CD4-positive, alpha-beta T cell treated with Interleukin-4 for 1 hour (primary cell): ENCODE results near the gene PRM2.

ENCODE experiments used
- DNase-seq, 2 donors: peaks; one replicate each; pipeline ENCODE4 v3.0.0-alpha.2; 2020 to 2022

Gene PRM2

GRCh38 chr16:11259655-11260595 lies 16.4 kb downstream of the PRM2 start:
- DNase-seq: no peak

DNA sequence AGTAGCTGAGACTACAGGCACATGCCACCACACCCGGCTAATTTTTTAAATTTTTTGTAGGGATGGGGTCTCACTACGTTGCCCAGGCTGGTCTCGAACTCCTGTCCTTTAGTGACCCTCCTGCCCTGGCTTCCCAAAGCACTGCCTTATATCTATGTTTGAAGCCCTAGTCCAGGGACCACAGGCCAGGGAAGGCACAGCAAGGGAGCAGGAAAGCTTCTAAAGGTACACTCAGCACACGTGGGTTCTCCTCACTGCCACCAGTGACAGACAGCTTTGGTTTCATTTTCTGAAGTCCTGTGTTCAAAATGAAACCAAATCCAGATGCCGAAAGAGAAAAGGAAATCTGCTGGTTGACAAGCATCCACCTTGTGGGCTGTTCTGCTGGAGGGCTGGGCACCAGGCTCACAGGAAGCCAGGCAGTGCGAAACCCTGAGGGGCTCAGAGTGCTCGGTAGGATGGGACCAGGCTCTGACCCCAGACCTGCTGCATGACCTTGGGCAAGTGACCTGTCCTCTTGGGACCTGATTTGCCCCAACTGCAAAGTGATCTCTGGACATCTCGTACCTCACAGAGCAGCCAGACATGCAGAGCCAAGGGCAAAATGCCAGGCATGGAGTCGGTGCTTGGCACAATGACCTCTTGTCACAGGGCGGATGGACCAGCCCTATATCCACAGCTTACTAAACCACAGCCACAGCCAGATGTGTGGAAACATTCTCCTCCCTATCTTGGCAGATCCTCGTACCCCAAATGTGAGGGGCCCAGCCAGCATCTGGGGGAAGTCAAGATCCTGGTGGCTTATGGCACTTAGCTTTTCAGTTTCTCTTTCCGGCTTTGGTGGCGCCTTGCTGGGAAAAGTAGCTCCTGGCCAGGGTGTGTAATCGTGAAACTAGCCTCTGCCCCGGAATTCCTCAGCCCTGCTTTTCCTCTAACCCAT lies 17.5 kb downstream of the PRM2 start:
- peak in 1 of 2 donors; percentile 73 for DNase-seq

DNA sequence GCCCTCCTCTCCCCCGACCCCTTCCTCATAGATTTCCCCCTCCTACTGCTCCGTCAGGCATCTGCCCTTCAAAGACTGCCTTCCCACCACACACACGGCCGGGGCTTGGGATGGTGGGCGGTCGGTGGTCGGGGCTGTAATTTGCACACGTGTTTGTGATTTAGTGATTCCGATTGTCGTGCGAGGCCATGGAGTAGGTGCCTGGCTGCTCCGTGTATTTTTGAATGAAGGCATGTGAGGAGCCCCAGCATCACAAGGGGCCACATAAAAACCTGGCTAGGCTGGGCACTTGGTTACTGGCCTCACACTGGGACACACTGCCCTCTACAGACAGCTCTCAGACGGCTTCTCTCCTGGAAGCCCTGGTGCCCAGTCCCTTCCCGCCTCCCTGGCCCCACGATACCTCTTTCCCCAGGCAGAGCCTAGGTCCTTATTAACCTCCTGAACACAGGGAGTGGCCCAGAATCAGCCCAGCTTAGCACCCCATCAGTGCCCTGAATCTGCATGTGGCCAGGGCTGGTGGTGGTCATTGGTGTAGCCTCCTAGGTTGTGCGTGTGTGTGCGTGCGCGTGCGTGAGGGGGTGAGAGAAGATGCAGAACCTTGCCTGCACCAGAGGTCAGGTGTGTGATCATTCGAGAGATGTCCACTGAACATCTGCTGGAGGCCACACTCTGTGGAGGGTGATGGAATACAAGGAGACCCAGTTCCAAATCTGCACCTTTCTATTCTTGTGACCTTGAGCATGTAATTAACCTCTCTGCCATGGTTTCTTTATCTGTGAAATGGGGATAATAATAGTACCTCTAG lies 18.9 kb downstream of the PRM2 start:
- DNase-seq: peak; percentile 75 to 80

- peak; percentile 83 to 85 for DNase-seq
Observed at GRCh38 chr16:11256661-11257130, 19.6 kb downstream of the PRM2 start.

GRCh38 chr16:11255737-11256660 lies 20.3 kb downstream of the PRM2 start, which contains the start of gene SOCS1:
SOCS1 (minus strand) TSS chr16:11256204; CDS start chr16:11255478, 726 bp downstream.
- peak; percentile 87 to 91 for DNase-seq

- DNase-seq: peak; percentile 66 to 68
Observed at GRCh38 chr16:11254913-11255736, 21.2 kb downstream of the PRM2 start.

DNA sequence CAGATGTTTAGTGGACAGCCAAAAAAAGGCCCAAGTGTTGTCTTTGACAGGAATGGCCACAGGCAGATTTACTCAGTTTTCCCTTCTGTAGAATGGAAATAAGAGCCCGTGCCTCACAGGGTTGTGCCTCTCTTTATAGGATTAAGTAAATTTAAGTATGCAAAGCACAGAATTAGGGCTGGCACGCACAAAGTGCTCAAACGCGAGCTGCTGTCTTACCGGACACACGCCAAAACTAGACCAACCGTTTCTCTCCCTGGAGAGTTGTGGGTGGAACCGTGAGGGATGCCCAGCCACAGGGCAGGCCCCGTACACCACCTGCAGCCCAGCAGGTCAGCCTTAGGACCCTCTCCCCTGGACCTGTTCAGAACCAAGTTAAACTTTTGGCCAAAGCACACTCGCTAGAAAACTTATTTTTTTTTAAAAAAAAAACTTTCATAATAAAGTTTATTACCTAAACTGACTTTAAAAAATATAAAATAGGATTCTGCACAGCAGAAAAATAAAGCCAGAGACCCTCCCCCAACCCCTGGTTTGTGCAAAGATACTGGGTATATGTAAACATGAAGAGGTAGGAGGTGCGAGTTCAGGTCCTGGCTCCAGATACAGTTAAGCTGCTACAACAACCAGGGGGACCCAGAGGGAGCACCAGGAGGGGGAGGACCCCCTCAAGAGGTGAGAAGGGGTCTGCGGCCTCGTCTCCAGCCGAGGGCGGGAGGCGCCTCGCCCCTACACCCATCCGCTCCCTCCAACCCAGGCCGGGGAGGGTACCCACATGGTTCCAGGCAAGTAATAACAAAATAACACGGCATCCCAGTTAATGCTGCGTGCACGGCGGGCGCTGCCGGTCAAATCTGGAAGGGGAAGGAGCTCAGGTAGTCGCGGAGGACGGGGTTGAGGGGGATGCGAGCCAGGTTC lies 22.0 kb downstream of the PRM2 start:
- DNase-seq: no peak

- peak; percentile 61 to 70 for DNase-seq
Observed at GRCh38 chr16:11253009-11253994, 23.0 kb downstream of the PRM2 start.

DNA sequence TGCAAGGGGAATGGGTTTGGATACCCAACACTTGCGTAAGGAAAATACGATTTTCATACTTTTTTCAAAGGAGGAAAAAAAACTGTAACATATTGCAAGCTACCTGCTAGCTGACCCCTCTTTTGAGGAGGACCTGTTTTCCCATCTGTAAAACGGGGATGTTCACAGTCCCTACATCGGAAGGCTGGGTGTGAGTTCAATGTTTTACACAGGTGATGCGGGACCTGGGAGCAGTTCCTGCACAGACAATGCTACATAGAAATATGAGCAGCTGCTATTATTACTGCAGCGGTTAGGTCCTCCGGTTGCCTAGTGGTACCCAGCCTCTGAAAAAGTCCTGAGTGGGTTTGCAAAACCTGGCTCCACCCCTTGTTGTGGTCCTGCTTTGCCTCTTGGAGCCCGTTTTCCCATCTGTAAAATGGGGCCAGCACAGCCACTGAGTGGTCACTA lies 23.8 kb downstream of the PRM2 start:
- DNase-seq: peak in 1 of 2 donors; percentile 34

- DNase-seq: peak; percentile 82 to 85
Observed at GRCh38 chr16:11251525-11252481, 24.5 kb downstream of the PRM2 start.

GRCh38 chr16:11250786-11251524 lies 25.3 kb downstream of the PRM2 start:
- peak in 1 of 2 donors; percentile 34 for DNase-seq

- DNase-seq: peak in 1 of 2 donors; percentile 29
Observed at GRCh38 chr16:11250091-11250785, 26.0 kb downstream of the PRM2 start.

GRCh38 chr16:11249233-11250061 lies 26.8 kb downstream of the PRM2 start:
- DNase-seq: no peak

- DNase-seq: no peak
Observed at GRCh38 chr16:11248133-11248532, 28.1 kb downstream of the PRM2 start.
